GM12878 (cell line): ENCODE data around the gene MYO7B. TPM values are rescaled to one million over a fixed set of nuclear protein-coding genes. Genes with fewer than 3 reads are reported as not detected.

ENCODE experiments used
- ATAC-seq: fragments of 200-7000 bp; cut with Tn5 transposase; 3 replicates; pipeline ENCODE4 v1.9.1; 2020; ENCODE audit warnings: mild to moderate bottlenecking, moderate library complexity
- BruUV-seq: library from RNA; stranded (reverse); fragments of 400-500 nt; replicated peaks from 2 replicates; lab custom pipeline; 2021; lab: Mats Ljungman, UMichigan
- CTCF ChIA-PET: fragments of 300-600 bp; sonication (Branson Sonifier 250); formaldehyde crosslinking; extraction: SDS; loops from one replicate; lab custom pipeline; 2021; ENCODE audit warnings: inconsistent platforms; lab: Yijun Ruan, JAX
- POLR2A ChIA-PET: fragments of 350-600 bp; formaldehyde crosslinking; extraction: SDS; loops from one replicate; lab custom pipeline; 2021; ENCODE audit warnings: inconsistent platforms; lab: Charles Lee
- RAD21 ChIA-PET: fragments of 300-600 bp; sonication (Branson Sonifier 250); formaldehyde crosslinking; loops from one replicate; lab custom pipeline; 2023; ENCODE audit warnings: antibody characterized with exemption; ENCODE audit not compliant: unreplicated experiment; lab: Charles Lee
- SMC1A ChIA-PET: fragments of 300-600 bp; sonication (Branson Sonifier 250); formaldehyde crosslinking; loops from one replicate; lab custom pipeline; 2023; ENCODE audit not compliant: unreplicated experiment, uncharacterized antibody; lab: Charles Lee
- DNase-seq: peaks from one replicate; pipeline ENCODE4 v3.0.0-alpha.2; 2011; ENCODE audit warnings: low read depth, low spot score
- FAIRE-seq: peaks from 3 replicates; lab custom pipeline; 2011; peaks lifted over from hg19 to GRCh38; lab: Jason Lieb, UNC
- H2AFZ ChIP-seq: 2 replicates; pipeline ENCODE4 v1.6.0; 2011; ENCODE audit warnings: low read depth, low read length, control low read depth; ENCODE audit not compliant: control insufficient read depth
- H3K27ac ChIP-seq: 2 replicates; pipeline ENCODE4 v1.5.1; 2011; ENCODE audit warnings: control low read depth; ENCODE audit not compliant: control insufficient read depth, insufficient read depth
- H3K27me3 ChIP-seq, 2 experiments: replicated peaks in 1 of 2; 2 replicates each; pipeline versions ENCODE4 v1.6.0 to v1.6.1; 2011; ENCODE audit warnings: low read length in 1 of 2; ENCODE audit not compliant: control insufficient read depth in 2 of 2, insufficient read depth in 2 of 2
- H3K36me3 ChIP-seq, 2 experiments: 2 replicates each; pipeline ENCODE4 v1.5.1; 2011; ENCODE audit warnings: low read length in 1 of 2; ENCODE audit not compliant: control insufficient read depth in 2 of 2, insufficient read depth in 2 of 2
- H3K4me1 ChIP-seq: 2 replicates; pipeline ENCODE4 v1.6.1; 2011; ENCODE audit warnings: mild to moderate bottlenecking, low read length, moderate library complexity, mixed read lengths; ENCODE audit not compliant: control insufficient read depth, insufficient read depth
- H3K4me2 ChIP-seq: 2 replicates; pipeline ENCODE4 v1.6.0; 2011; ENCODE audit warnings: control low read depth; ENCODE audit not compliant: control insufficient read depth, insufficient read depth
- H3K4me3 ChIP-seq: fragments of 200-600 bp; sonication (generic); 2 replicates; pipeline ENCODE4 v1.5.1; 2016
- H3K79me2 ChIP-seq: 2 replicates; pipeline ENCODE4 v1.6.0; 2011; ENCODE audit warnings: low read length; ENCODE audit not compliant: control insufficient read depth, insufficient read depth
- H3K9ac ChIP-seq: 2 replicates; pipeline ENCODE4 v1.8.0; 2011; ENCODE audit warnings: low read length, control low read depth, mixed read lengths; ENCODE audit not compliant: control insufficient read depth, insufficient read depth
- H3K9me3 ChIP-seq: replicated peaks from 3 replicates; pipeline ENCODE4 v1.5.1; 2011; ENCODE audit warnings: mild to moderate bottlenecking, low read length; ENCODE audit not compliant: control insufficient read depth, insufficient read depth
- H4K20me1 ChIP-seq: 2 replicates; pipeline ENCODE4 v1.6.0; 2011; ENCODE audit not compliant: control insufficient read depth, insufficient read depth
- BACH1 ChIP-seq: fragments of 450-650 bp; IDR thresholded peaks from 2 replicates; pipeline ENCODE4 v1.6.1; 2017; ENCODE audit warnings: mild to moderate bottlenecking, borderline replicate concordance
- CBX5 ChIP-seq: sonication (generic); IDR thresholded peaks from 2 replicates; pipeline ENCODE4 v1.6.1; 2016; ENCODE audit warnings: low read depth, moderate library complexity, mild to moderate bottlenecking, inconsistent platforms
- CREB1 ChIP-seq: IDR thresholded peaks from 2 replicates; pipeline ENCODE4 v1.6.1; 2012; ENCODE audit warnings: low read depth, mild to moderate bottlenecking, inconsistent platforms
- CREM ChIP-seq: IDR thresholded peaks from 2 replicates; pipeline ENCODE4 v1.6.1; 2014; ENCODE audit warnings: antibody characterized with exemption, low read depth
- DPF2 ChIP-seq: fragments of 450-650 bp; IDR thresholded peaks from 2 replicates; pipeline ENCODE4 v1.6.1; 2017; ENCODE audit warnings: mild to moderate bottlenecking
- ETV6 ChIP-seq, 2 experiments: fragments of 450-650 bp in 1 of 2; IDR thresholded peaks in 1 of 2; conservative IDR thresholded peaks in 1 of 2; 2 replicates each; pipeline ENCODE4 v1.6.1; 2014; ENCODE audit warnings: antibody characterized with exemption in 1 of 2, borderline replicate concordance in 1 of 2, low read depth in 1 of 2, mild to moderate bottlenecking in 1 of 2, moderate library complexity in 1 of 2
- HCFC1 ChIP-seq: fragments of 150-350 bp; IDR thresholded peaks from 2 replicates; pipeline ENCODE4 v1.6.1; 2014; ENCODE audit warnings: low read length
- IRF4 ChIP-seq: IDR thresholded peaks from 2 replicates; pipeline ENCODE4 v1.6.1; 2011; ENCODE audit warnings: low read depth, low read length
- LARP7 ChIP-seq: fragments of 450-650 bp; IDR thresholded peaks from 2 replicates; pipeline ENCODE4 v1.6.1; 2017; ENCODE audit warnings: mild to moderate bottlenecking
- MEF2A ChIP-seq: IDR thresholded peaks from 2 replicates; pipeline ENCODE4 v1.6.1; 2011; ENCODE audit warnings: low read depth, mild to moderate bottlenecking, low read length, moderate library complexity; ENCODE audit not compliant: insufficient read depth
- POLR2AphosphoS2 ChIP-seq: IDR thresholded peaks from 2 replicates; pipeline ENCODE4 v1.6.1; 2011; ENCODE audit warnings: low read depth, mild to moderate bottlenecking, low read length, improper control_type of control experiment, moderate library complexity
- RUNX3 ChIP-seq: IDR thresholded peaks from 2 replicates; pipeline ENCODE4 v1.6.1; 2012; ENCODE audit warnings: low read length, inconsistent platforms
- SIX5 ChIP-seq: IDR thresholded peaks from 2 replicates; pipeline ENCODE4 v1.6.1; 2011; ENCODE audit warnings: mild to moderate bottlenecking, low read depth, low read length, moderate library complexity; ENCODE audit not compliant: severe bottlenecking
- SMARCA5 ChIP-seq: fragments of 450-650 bp; IDR thresholded peaks from 2 replicates; pipeline ENCODE4 v1.6.1; 2017; ENCODE audit warnings: mild to moderate bottlenecking
- YY1 ChIP-seq: IDR thresholded peaks from 2 replicates; pipeline ENCODE4 v1.6.1; 2011; ENCODE audit warnings: low read depth, mild to moderate bottlenecking, low read length
- WGBS: methylation state at CpG from one replicate; pipeline ENCODE4 v1.1.6; 2016; ENCODE audit warnings: low lambda C conversion rate; ENCODE audit not compliant: insufficient replicate concordance, insufficient coverage; ENCODE audit errors: missing lambda C conversion rate; 5-methylcytosine and 5-hydroxymethylcytosine counted together
- in situ Hi-C: fragments of 300-500 bp; cut with MboI; formaldehyde crosslinking; loops from 9 replicates; pipeline ENCODE4 v1.14.3; 2018; ENCODE audit warnings: mixed read lengths
- intact Hi-C: fragments of 100-400 bp; cut with micrococcal nuclease; formaldehyde crosslinking; loops from one replicate; pipeline ENCODE4 v1.14.2; 2022; ENCODE audit not compliant: unreplicated experiment
- polyA plus RNA-seq, 11 experiments: library from polyadenylated mRNA; depleted of rRNA in 4 of 11; unstranded in 6 of 11; stranded (reverse) in 5 of 11; fragments of >200 nt; fragmentation: Nextera tagmentation in 4 of 11; fragmentation: Illumina TruSeq in 1 of 11; extraction: Ambion mirVana in 4 of 11; extraction: Trizol in 1 of 11; gene quantifications; 1 replicate in 1 of 11; 2 replicates in 10 of 11; pipeline versions ENCODE4 v1.2.1 to v1.2.3, GENCODE V29; 2011 to 2016; ENCODE audit warnings: inconsistent platforms in 2 of 11, missing spikeins in 2 of 11, low read depth in 1 of 11
- total RNA-seq, 4 experiments: library from RNA; depleted of rRNA in 3 of 4; stranded (reverse); fragments of >200 nt in 3 of 4; fragmentation: Illumina TruSeq in 1 of 4; extraction: Trizol in 1 of 4; gene quantifications; 2 replicates each; pipeline versions ENCODE4 v1.2.1 to v1.2.3, GENCODE V29; 2013 to 2021
- TF ChIP-seq, protein P1 (sequence below): fragments of 450-650 bp; formaldehyde crosslinking; IDR thresholded peaks from 2 replicates; pipeline ENCODE4 v1.5.0; 2022; ENCODE audit warnings: mild to moderate bottlenecking, missing genetic modification characterization
- TF ChIP-seq, protein P2 (sequence below), 3 experiments: IDR thresholded peaks in 2 of 3; conservative IDR thresholded peaks in 1 of 3; 2 replicates each; pipeline ENCODE4 v1.5.1; 2011; ENCODE audit warnings: low read depth in 3 of 3, low read length in 3 of 3, mild to moderate bottlenecking in 3 of 3, control low read depth in 2 of 3, moderate library complexity in 2 of 3, inconsistent platforms in 1 of 3, mixed read lengths in 1 of 3; ENCODE audit not compliant: control insufficient read depth in 2 of 3, insufficient read depth in 1 of 3; ENCODE audit errors: extremely low read depth in 1 of 3
- TF ChIP-seq, protein P3 (sequence below): fragments of 450-650 bp; IDR thresholded peaks from 2 replicates; pipeline ENCODE4 v1.6.1; 2017; ENCODE audit warnings: mild to moderate bottlenecking

MYO7B gene
- total and polyA plus RNA-seq, 10 of the 15 experiments (the other 5 are each of a cell fraction or from before 2014, with no cell fraction given) = 0.08 to 4.8 (median 1.2) TPM

DNA sequence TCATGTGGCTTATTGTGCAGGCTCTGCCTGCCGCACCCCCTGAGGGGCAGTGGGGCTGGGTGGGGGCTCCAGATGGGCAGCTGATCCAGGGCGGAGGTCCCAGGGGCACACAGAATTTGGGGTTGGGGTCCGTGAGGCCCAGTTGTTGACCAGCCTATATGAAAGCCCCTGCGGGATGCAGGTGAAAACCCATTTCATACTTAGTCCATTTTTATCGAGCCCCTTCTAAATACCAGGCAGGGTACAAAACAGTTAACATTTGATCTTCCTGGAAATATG lies 30.6 kb downstream of the MYO7B start:
- BruUV-seq = no TSS peak

More for the DNA sequence above, 30.6 kb downstream of the MYO7B start:
- ChIA-PET RAD21 (no interaction called here), SMC1A (no interaction called here), POLR2A (no interaction called here), CTCF (interaction anchor here (1.4 to 1.9 kb wide), 3 partner anchors 9 to 84 kb away, joined by 3 to 7 read pairs (median 4); no protein-coding TSS in a partner anchor)
- peaks cover 17% of the 10 kb centered on the region for H3K4me1 ChIP-seq
- H4K20me1 ChIP-seq = no peaks in the 10 kb centered on the region
- no peaks in the 10 kb centered on the region for H3K79me2 ChIP-seq
- H2AFZ ChIP-seq = no peak overlapping the region
- no peak overlapping the region for H3K27ac ChIP-seq
- no peak overlapping the region for H3K4me2 ChIP-seq
- no peak for DNase-seq
- in situ Hi-C loops (no loop called here), intact Hi-C loops (no loop called here)
- H3K27me3 ChIP-seq = no peaks in the 10 kb centered on the region; a peak in 2 of 4 replicates
- H3K36me3 ChIP-seq = no peaks in the 10 kb centered on the region
- WGBS = 58% methylated on average over 5 of the region's 5 CpGs
- no peak for ATAC-seq
- TF ChIP-seq HCFC1 (no peak), ETV6 (conservative IDR thresholded peaks at IDR 0.05 in 1 of 2, IDR thresholded peaks at IDR 0.05 in 1 of 2; ENCODE audit: borderline replicate concordance in 1 of 2, low read depth in 1 of 2) (no peak), POLR2AphosphoS2 (no peak), RUNX3 (no peak), SIX5 (no peak), LARP7 (no peak), SMARCA5 (no peak), YY1 (no peak), CBX5 (no peak), IRF4 (no peak), DPF2 (no peak), MEF2A (no peak), CREB1 (no peak), CREM (no peak), BACH1 (no peak)
- TF ChIP-seq, protein P1, sequence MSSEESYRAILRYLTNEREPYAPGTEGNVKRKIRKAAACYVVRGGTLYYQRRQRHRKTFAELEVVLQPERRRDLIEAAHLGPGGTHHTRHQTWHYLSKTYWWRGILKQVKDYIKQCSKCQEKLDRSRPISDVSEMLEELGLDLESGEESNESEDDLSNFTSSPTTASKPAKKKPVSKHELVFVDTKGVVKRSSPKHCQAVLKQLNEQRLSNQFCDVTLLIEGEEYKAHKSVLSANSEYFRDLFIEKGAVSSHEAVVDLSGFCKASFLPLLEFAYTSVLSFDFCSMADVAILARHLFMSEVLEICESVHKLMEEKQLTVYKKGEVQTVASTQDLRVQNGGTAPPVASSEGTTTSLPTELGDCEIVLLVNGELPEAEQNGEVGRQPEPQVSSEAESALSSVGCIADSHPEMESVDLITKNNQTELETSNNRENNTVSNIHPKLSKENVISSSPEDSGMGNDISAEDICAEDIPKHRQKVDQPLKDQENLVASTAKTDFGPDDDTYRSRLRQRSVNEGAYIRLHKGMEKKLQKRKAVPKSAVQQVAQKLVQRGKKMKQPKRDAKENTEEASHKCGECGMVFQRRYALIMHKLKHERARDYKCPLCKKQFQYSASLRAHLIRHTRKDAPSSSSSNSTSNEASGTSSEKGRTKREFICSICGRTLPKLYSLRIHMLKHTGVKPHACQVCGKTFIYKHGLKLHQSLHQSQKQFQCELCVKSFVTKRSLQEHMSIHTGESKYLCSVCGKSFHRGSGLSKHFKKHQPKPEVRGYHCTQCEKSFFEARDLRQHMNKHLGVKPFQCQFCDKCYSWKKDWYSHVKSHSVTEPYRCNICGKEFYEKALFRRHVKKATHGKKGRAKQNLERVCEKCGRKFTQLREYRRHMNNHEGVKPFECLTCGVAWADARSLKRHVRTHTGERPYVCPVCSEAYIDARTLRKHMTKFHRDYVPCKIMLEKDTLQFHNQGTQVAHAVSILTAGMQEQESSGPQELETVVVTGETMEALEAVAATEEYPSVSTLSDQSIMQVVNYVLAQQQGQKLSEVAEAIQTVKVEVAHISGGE (CRISPR knock-in tag) = no peak
- TF ChIP-seq, protein P2, sequence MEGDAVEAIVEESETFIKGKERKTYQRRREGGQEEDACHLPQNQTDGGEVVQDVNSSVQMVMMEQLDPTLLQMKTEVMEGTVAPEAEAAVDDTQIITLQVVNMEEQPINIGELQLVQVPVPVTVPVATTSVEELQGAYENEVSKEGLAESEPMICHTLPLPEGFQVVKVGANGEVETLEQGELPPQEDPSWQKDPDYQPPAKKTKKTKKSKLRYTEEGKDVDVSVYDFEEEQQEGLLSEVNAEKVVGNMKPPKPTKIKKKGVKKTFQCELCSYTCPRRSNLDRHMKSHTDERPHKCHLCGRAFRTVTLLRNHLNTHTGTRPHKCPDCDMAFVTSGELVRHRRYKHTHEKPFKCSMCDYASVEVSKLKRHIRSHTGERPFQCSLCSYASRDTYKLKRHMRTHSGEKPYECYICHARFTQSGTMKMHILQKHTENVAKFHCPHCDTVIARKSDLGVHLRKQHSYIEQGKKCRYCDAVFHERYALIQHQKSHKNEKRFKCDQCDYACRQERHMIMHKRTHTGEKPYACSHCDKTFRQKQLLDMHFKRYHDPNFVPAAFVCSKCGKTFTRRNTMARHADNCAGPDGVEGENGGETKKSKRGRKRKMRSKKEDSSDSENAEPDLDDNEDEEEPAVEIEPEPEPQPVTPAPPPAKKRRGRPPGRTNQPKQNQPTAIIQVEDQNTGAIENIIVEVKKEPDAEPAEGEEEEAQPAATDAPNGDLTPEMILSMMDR (IDR thresholded peaks at IDR 0.05 in 2 of 3, conservative IDR thresholded peaks at IDR 0.05 in 1 of 3; ENCODE audit: control insufficient read depth in 2 of 3, extremely low read depth in 1 of 3, insufficient read depth in 1 of 3, low read depth in 3 of 3, low read length in 3 of 3) = no peak
- TF ChIP-seq, protein P3, sequence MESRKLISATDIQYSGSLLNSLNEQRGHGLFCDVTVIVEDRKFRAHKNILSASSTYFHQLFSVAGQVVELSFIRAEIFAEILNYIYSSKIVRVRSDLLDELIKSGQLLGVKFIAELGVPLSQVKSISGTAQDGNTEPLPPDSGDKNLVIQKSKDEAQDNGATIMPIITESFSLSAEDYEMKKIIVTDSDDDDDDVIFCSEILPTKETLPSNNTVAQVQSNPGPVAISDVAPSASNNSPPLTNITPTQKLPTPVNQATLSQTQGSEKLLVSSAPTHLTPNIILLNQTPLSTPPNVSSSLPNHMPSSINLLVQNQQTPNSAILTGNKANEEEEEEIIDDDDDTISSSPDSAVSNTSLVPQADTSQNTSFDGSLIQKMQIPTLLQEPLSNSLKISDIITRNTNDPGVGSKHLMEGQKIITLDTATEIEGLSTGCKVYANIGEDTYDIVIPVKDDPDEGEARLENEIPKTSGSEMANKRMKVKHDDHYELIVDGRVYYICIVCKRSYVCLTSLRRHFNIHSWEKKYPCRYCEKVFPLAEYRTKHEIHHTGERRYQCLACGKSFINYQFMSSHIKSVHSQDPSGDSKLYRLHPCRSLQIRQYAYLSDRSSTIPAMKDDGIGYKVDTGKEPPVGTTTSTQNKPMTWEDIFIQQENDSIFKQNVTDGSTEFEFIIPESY = no peak
- no peak overlapping the region for H3K4me3 ChIP-seq
- H3K9ac ChIP-seq = no peak overlapping the region
- H3K9me3 ChIP-seq = no peaks in the 10 kb centered on the region; the same call in 2 of the 3 replicates
- FAIRE-seq = no peak
